Germinal center (tissue), 1 donor: ENCODE results near the gene APOA4.

Experiments used
- DNase-seq: peaks from one replicate; pipeline ENCODE4 v3.0.0; 2012; ENCODE audit warnings: mixed read lengths, low spot score

The APOA4 gene

GRCh38 chr11:116823031-116823843, at the start of gene APOA4:
Gene APOA4, minus strand, starts transcription at chr11:116823304. Its CDS starts 113 bp downstream, at chr11:116823191.
- DNase-seq = no peak

- no peak for DNase-seq
Observed at GRCh38 chr11:116871248-116871647, 48.1 kb upstream of the APOA4 start.

- DNase-seq = no peak
Observed at GRCh38 chr11:116870054-116870453, 47.0 kb upstream of the APOA4 start.

- DNase-seq = no peak
Observed at GRCh38 chr11:116869610-116870009, 46.5 kb upstream of the APOA4 start.

- no peak for DNase-seq
Observed at GRCh38 chr11:116868066-116868465, 45.0 kb upstream of the APOA4 start.

GRCh38 chr11:116867619-116868018, 44.5 kb upstream of the APOA4 start:
- no peak for DNase-seq

GRCh38 chr11:116866804-116867455, 43.8 kb upstream of the APOA4 start:
- DNase-seq = no peak

- DNase-seq = no peak
Observed at GRCh38 chr11:116865696-116866095, 42.6 kb upstream of the APOA4 start.

GRCh38 chr11:116864531-116864930, 41.4 kb upstream of the APOA4 start:
- DNase-seq = no peak

- no peak for DNase-seq
Observed at GRCh38 chr11:116862951-116863350, 39.8 kb upstream of the APOA4 start.

GRCh38 chr11:116862185-116862584, 39.1 kb upstream of the APOA4 start:
- no peak for DNase-seq

GRCh38 chr11:116861539-116861938, 38.4 kb upstream of the APOA4 start:
- no peak for DNase-seq

- DNase-seq = no peak
Observed at GRCh38 chr11:116860303-116860702, 37.2 kb upstream of the APOA4 start.

- no peak for DNase-seq
Observed at GRCh38 chr11:116859175-116859574, 36.1 kb upstream of the APOA4 start.

- no peak for DNase-seq
Observed at GRCh38 chr11:116857936-116858335, 34.8 kb upstream of the APOA4 start.

GRCh38 chr11:116857316-116857715, 34.2 kb upstream of the APOA4 start:
- no peak for DNase-seq

- DNase-seq = no peak
Observed at GRCh38 chr11:116856423-116856822, 33.3 kb upstream of the APOA4 start.

- DNase-seq = no peak
Observed at GRCh38 chr11:116855413-116855812, 32.3 kb upstream of the APOA4 start.

- DNase-seq = peak; percentile 72
Observed at GRCh38 chr11:116853461-116854073, 30.5 kb upstream of the APOA4 start.

GRCh38 chr11:116852261-116853031, 29.3 kb upstream of the APOA4 start:
- no peak for DNase-seq

GRCh38 chr11:116851626-116852025, 28.5 kb upstream of the APOA4 start:
- DNase-seq = no peak

GRCh38 chr11:116849486-116849885, 26.4 kb upstream of the APOA4 start:
- DNase-seq = no peak
